HEK293T (cell line): ENCODE measurements around the gene XYLT2.

ENCODE experiments used
- CTCF ChIA-PET: fragments of 350-600 bp; formaldehyde crosslinking; extraction: SDS; loops from one replicate; lab custom pipeline; 2021; ENCODE audit warnings: antibody characterized with exemption, inconsistent platforms; lab: Yijun Ruan, JAX
- POLR2A ChIA-PET: fragments of 350-600 bp; formaldehyde crosslinking; extraction: SDS; loops from one replicate; lab custom pipeline; 2020; ENCODE audit warnings: antibody characterized with exemption, inconsistent platforms; lab: Yijun Ruan, JAX
- DNase-seq: peaks from one replicate; pipeline ENCODE4 v3.0.0; 2012; ENCODE audit warnings: mixed read lengths; ENCODE audit errors: extremely low spot score
- ARNT ChIP-seq: fragments of 450-650 bp; IDR thresholded peaks from 2 replicates; pipeline ENCODE4 v1.6.1; 2017; ENCODE audit warnings: mild to moderate bottlenecking
- BHLHE40 ChIP-seq: fragments of 450-650 bp; IDR thresholded peaks from 2 replicates; pipeline ENCODE4 v1.6.1; 2016; ENCODE audit warnings: mild to moderate bottlenecking, moderate library complexity, borderline replicate concordance
- CTBP1 ChIP-seq: fragments of 450-650 bp; IDR thresholded peaks from 2 replicates; pipeline ENCODE4 v1.6.1; 2016; ENCODE audit warnings: borderline replicate concordance
- ELF4 ChIP-seq: fragments of 450-650 bp; IDR thresholded peaks from 2 replicates; pipeline ENCODE4 v1.6.1; 2017; ENCODE audit warnings: antibody characterized with exemption
- FOXA1 ChIP-seq: fragments of 450-650 bp; IDR thresholded peaks from 2 replicates; pipeline ENCODE4 v1.6.1; 2016; ENCODE audit warnings: mild to moderate bottlenecking
- FOXK2 ChIP-seq: fragments of 450-650 bp; IDR thresholded peaks from 2 replicates; pipeline ENCODE4 v1.6.1; 2016; ENCODE audit warnings: mild to moderate bottlenecking
- FOXM1 ChIP-seq: fragments of 450-650 bp; IDR thresholded peaks from 2 replicates; pipeline ENCODE4 v1.6.1; 2017; ENCODE audit warnings: mild to moderate bottlenecking, borderline replicate concordance
- HDGF ChIP-seq: fragments of 450-650 bp; IDR thresholded peaks from 2 replicates; pipeline ENCODE4 v1.6.1; 2017; ENCODE audit warnings: antibody characterized with exemption, borderline replicate concordance
- L3MBTL2 ChIP-seq: fragments of 450-650 bp; conservative IDR thresholded peaks from 2 replicates; pipeline ENCODE4 v1.6.1; 2016; ENCODE audit warnings: mild to moderate bottlenecking
- LEF1 ChIP-seq: fragments of 450-650 bp; IDR thresholded peaks from 2 replicates; pipeline ENCODE4 v1.6.1; 2017; ENCODE audit warnings: mild to moderate bottlenecking, borderline replicate concordance
- NFRKB ChIP-seq: fragments of 450-650 bp; IDR thresholded peaks from 2 replicates; pipeline ENCODE4 v1.6.1; 2016; ENCODE audit warnings: mild to moderate bottlenecking, moderate library complexity
- SP1 ChIP-seq: fragments of 450-650 bp; IDR thresholded peaks from 2 replicates; pipeline ENCODE4 v1.6.1; 2017
- SUZ12 ChIP-seq: fragments of 450-650 bp; IDR thresholded peaks from 2 replicates; pipeline ENCODE4 v1.6.1; 2016; ENCODE audit warnings: mild to moderate bottlenecking
- TARDBP ChIP-seq: fragments of 450-650 bp; IDR thresholded peaks from 2 replicates; pipeline ENCODE4 v1.6.1; 2016
- ZNF384 ChIP-seq: fragments of 450-650 bp; IDR thresholded peaks from 2 replicates; pipeline ENCODE4 v1.6.1; 2016
- TF ChIP-seq, protein P1 (sequence below): fragments of 450-650 bp; IDR thresholded peaks from 2 replicates; pipeline ENCODE4 v1.6.1; 2016

Gene XYLT2

DNA sequence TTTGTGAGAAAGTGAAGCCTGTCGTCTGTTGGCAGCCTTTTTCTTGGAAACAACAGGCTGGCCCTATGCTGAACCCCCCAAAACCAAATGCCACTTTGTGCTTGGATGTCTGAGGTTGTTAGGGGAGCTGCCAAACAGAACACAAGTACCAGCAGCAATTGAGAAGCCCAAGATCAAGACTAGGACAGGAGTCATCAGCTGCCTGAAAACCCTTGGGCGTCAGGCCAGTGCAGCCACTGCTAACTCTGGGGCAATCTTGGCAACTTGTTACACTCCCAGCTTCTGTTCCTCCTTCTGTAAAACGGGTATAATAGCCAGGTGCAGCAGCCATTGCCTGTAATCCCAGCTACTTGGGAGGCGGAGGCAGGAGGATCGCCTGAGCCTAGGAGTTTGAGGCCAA, 60.7 kb downstream of the XYLT2 start:
- ChIA-PET POLR2A (interaction anchor here (2.5 kb wide), 1 partner anchor 9 kb away, joined by 9 read pairs; the partner anchor contains the start of gene LRRC59), CTCF (interaction anchor here (1.1 to 1.2 kb wide), 2 partner anchors 9 to 45 kb away, joined by 3 read pairs; no protein-coding TSS in a partner anchor)
- no peak for DNase-seq
- no peak for TF ChIP-seq NFRKB
- no peak for TF ChIP-seq FOXK2
- TF ChIP-seq HDGF, result no peak
- TF ChIP-seq TARDBP, result no peak
- TF ChIP-seq FOXM1, result no peak
- no peak for TF ChIP-seq SP1
- no peak for TF ChIP-seq ZNF384
- no peak for TF ChIP-seq CTBP1
- TF ChIP-seq SUZ12, result no peak
- TF ChIP-seq, protein P1, sequence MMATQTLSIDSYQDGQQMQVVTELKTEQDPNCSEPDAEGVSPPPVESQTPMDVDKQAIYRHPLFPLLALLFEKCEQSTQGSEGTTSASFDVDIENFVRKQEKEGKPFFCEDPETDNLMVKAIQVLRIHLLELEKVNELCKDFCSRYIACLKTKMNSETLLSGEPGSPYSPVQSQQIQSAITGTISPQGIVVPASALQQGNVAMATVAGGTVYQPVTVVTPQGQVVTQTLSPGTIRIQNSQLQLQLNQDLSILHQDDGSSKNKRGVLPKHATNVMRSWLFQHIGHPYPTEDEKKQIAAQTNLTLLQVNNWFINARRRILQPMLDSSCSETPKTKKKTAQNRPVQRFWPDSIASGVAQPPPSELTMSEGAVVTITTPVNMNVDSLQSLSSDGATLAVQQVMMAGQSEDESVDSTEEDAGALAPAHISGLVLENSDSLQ, result no peak
- TF ChIP-seq BHLHE40, result no peak
- TF ChIP-seq LEF1, result no peak
- TF ChIP-seq L3MBTL2, result no peak
- TF ChIP-seq ELF4, result no peak
- no peak for TF ChIP-seq FOXA1

DNA sequence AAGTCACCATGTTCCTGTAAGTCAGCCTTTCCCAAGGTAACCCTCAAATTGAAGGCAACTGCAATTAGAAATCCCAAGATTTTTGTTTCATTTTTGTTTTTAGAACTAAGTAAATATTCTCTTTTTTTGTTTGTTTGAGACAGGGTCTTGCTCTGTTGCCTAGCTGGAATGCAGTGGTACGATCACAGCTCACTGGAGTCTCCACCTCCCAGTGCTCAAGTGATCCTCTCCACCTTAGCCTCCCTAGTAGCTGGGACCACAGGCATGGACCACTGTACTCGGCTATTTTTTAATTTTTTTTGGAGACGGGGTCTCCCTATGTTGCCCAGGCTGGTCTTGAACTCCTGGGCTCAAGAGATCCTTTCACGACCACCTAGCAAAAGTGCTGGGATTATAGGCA, 62.0 kb downstream of the XYLT2 start:
- ChIA-PET CTCF (interaction anchor here (0.8 kb wide), 1 partner anchor 11 kb away, joined by 3 read pairs; the partner anchor contains the start of gene LRRC59), POLR2A (interaction anchor here (1.7 kb wide), 1 partner anchor 10 kb away, joined by 5 read pairs; the partner anchor contains the start of gene LRRC59)
- no peak for DNase-seq
- TF ChIP-seq ZNF384, result no peak
- TF ChIP-seq HDGF, result no peak
- TF ChIP-seq NFRKB, result no peak
- no peak for TF ChIP-seq ARNT
- TF ChIP-seq SUZ12, result no peak
- TF ChIP-seq L3MBTL2, result no peak
- TF ChIP-seq ELF4, result no peak
- TF ChIP-seq, protein P1, result no peak
- TF ChIP-seq BHLHE40, result no peak
- TF ChIP-seq TARDBP, result no peak
- no peak for TF ChIP-seq FOXA1
- no peak for TF ChIP-seq FOXM1
- TF ChIP-seq LEF1, result no peak
- no peak for TF ChIP-seq FOXK2
- TF ChIP-seq CTBP1, result no peak
